Ovary (tissue), 9 donors: ENCODE data around the gene TMEM80. TPM values are rescaled to one million over a fixed set of nuclear protein-coding genes. Genes with fewer than 3 reads are reported as not detected.

ENCODE experiments used
- DNase-seq, 5 donors: peaks; one replicate each; pipeline ENCODE4 v3.0.0-alpha.2; 2019 to 2020
- H3K27ac ChIP-seq, 2 donors: fragments of 200-600 bp; one replicate each; pipeline versions ENCODE4 v1.5.1 to v1.8.0; 2019 to 2022
- H3K27me3 ChIP-seq: fragments of 200-600 bp; one replicate; pipeline ENCODE4 v1.8.0; 2022
- H3K36me3 ChIP-seq: fragments of 200-600 bp; sonication (generic); one replicate; pipeline ENCODE4 v1.5.1; 2019
- H3K4me1 ChIP-seq: one replicate; pipeline ENCODE4 v1.8.1; 2013; ENCODE audit warnings: mild to moderate bottlenecking, moderate library complexity; ENCODE audit not compliant: insufficient read depth
- H3K4me3 ChIP-seq: fragments of 200-600 bp; sonication (generic); one replicate; pipeline ENCODE4 v1.5.1; 2017
- H3K9me3 ChIP-seq, 2 donors: fragments of 200-600 bp in 1 of 2; sonication (generic) in 1 of 2; one replicate each; pipeline versions ENCODE4 v1.5.1 to v1.8.1; 2013 to 2019; ENCODE audit warnings: mild to moderate bottlenecking in 1 of 2, moderate library complexity in 1 of 2
- EP300 ChIP-seq: sonication (generic); formaldehyde crosslinking; IDR thresholded peaks from one replicate; pipeline ENCODE4 v1.6.1; 2017; ENCODE audit warnings: antibody characterized with exemption
- POLR2A ChIP-seq: fragments of 450-650 bp; IDR thresholded peaks from one replicate; pipeline ENCODE4 v1.6.1; 2017; ENCODE audit warnings: antibody characterized with exemption, mild to moderate bottlenecking, moderate library complexity
- WGBS, 3 donors: extraction: QIAGEN DNeasy Blood & Tissue Kit in 1 of 3; methylation state at CpG; one replicate each; pipeline versions ENCODE4 v1.1.5 to v1.1.7; 2013 to 2017; 5-methylcytosine and 5-hydroxymethylcytosine counted together
- intact Hi-C, 4 donors: fragments of 100-400 bp; cut with DNase I; formaldehyde crosslinking; loops; one replicate each; pipeline versions ENCODE4 v1.11.0 to v1.15.1; 2022 to 2023
- polyA plus RNA-seq, 2 donors: library from polyadenylated mRNA; stranded (reverse); fragments of 200-250 nt in 1 of 2; fragments of 350-450 nt in 1 of 2; fragmentation: Illumina TruSeq in 1 of 2; extraction: RNeasy Lipid Tissue Mini Kit (QIAGEN cat#74804) in 1 of 2; gene quantifications; one replicate each; pipeline ENCODE4 v1.2.3, GENCODE V29; 2013 to 2014
- total RNA-seq, 7 donors: library from RNA; depleted of rRNA in 2 of 7; stranded (reverse); fragments of >200 nt in 2 of 7; fragmentation: NEBNext Ultra II Directional in 3 of 7; extraction: Animal tissue kit (Norgen Biotek cat#: 25700) in 3 of 7; gene quantifications; one replicate each; pipeline versions ENCODE4 v1.1.0 to v1.2.4, GENCODE V29; 2016 to 2023
- TF ChIP-seq, protein P1 (sequence below), 3 donors: fragments of 450-650 bp in 2 of 3; fragments of 200-600 bp in 1 of 3; IDR thresholded peaks; one replicate each; pipeline versions ENCODE4 v1.5.1 to v1.8.0; 2016 to 2022; ENCODE audit warnings: antibody characterized with exemption in 3 of 3, mild to moderate bottlenecking in 1 of 3
- donor health status: DM: no; HTN: no; CAD: no; lungs with moderate emphysema.
- donor health status: DM: no; HTN: no; CAD: no.
- donor health status: Bipolar disorder and iron deficiency.
- donor health status: DM: yes; HTN: yes; CAD: no.
- donor health status: DM: no; HTN: no; CAD: no.
- donor health status: DM: yes; HTN: yes; CAD: no.

Gene TMEM80
- total and polyA plus RNA-seq, 9 donors = 15.4 to 38.0 (median 30.5) TPM

GRCh38 chr11:704228-704674, 8.6 kb downstream of the TMEM80 start:
- intact Hi-C loops = no loop called here

GRCh38 chr11:704781-705645, 9.4 kb downstream of the TMEM80 start:
- H3K9me3 ChIP-seq = no peaks in the 10 kb centered on the region
- peak overlapping the region; percentile 31 to 61 for H3K27ac ChIP-seq
- H3K27me3 ChIP-seq = no peaks in the 10 kb centered on the region
- peak in 4 of 5 donors; percentile 25 to 51 (median 40) for DNase-seq
- TF ChIP-seq POLR2A (no peak), EP300 (no peak)
- TF ChIP-seq, protein P1, sequence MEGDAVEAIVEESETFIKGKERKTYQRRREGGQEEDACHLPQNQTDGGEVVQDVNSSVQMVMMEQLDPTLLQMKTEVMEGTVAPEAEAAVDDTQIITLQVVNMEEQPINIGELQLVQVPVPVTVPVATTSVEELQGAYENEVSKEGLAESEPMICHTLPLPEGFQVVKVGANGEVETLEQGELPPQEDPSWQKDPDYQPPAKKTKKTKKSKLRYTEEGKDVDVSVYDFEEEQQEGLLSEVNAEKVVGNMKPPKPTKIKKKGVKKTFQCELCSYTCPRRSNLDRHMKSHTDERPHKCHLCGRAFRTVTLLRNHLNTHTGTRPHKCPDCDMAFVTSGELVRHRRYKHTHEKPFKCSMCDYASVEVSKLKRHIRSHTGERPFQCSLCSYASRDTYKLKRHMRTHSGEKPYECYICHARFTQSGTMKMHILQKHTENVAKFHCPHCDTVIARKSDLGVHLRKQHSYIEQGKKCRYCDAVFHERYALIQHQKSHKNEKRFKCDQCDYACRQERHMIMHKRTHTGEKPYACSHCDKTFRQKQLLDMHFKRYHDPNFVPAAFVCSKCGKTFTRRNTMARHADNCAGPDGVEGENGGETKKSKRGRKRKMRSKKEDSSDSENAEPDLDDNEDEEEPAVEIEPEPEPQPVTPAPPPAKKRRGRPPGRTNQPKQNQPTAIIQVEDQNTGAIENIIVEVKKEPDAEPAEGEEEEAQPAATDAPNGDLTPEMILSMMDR (IDR thresholded peaks at IDR 0.05) = no peak
- peaks cover 34% of the 10 kb centered on the region for H3K4me1 ChIP-seq
- intact Hi-C loops = loop anchor here in 1 of 4 donors (5.0 kb wide), 1 partner anchor 1202 kb away; no protein-coding TSS in a partner anchor
- WGBS, 3 donors = 72 to 83% (median 75%) methylated on average over 24 to 27 of the region's 27 CpGs
- no peaks in the 10 kb centered on the region for H3K36me3 ChIP-seq
- peak overlapping the region; percentile 70 for H3K4me3 ChIP-seq

More at GRCh38 chr11:704228-704674, 8.6 kb downstream of the TMEM80 start:
- TF ChIP-seq, protein P1 (IDR thresholded peaks at IDR 0.05) = no peak
- TF ChIP-seq POLR2A = no peak
- TF ChIP-seq EP300 = no peak
- Histone ChIP-seq H3K9me3 (no peaks in the 10 kb centered on the region), H3K4me1 (peaks cover 34% of the 10 kb centered on the region), H3K4me3 (no peak overlapping the region), H3K27ac (peak overlapping the region in 1 of 2 donors; percentile 3), H3K27me3 (no peaks in the 10 kb centered on the region), H3K36me3 (no peaks in the 10 kb centered on the region)
- WGBS, 3 donors = 55 to 77% (median 66%) methylated on average over 18 of the region's 18 CpGs
- DNase-seq = peak in 1 of 5 donors; percentile 40

DNA sequence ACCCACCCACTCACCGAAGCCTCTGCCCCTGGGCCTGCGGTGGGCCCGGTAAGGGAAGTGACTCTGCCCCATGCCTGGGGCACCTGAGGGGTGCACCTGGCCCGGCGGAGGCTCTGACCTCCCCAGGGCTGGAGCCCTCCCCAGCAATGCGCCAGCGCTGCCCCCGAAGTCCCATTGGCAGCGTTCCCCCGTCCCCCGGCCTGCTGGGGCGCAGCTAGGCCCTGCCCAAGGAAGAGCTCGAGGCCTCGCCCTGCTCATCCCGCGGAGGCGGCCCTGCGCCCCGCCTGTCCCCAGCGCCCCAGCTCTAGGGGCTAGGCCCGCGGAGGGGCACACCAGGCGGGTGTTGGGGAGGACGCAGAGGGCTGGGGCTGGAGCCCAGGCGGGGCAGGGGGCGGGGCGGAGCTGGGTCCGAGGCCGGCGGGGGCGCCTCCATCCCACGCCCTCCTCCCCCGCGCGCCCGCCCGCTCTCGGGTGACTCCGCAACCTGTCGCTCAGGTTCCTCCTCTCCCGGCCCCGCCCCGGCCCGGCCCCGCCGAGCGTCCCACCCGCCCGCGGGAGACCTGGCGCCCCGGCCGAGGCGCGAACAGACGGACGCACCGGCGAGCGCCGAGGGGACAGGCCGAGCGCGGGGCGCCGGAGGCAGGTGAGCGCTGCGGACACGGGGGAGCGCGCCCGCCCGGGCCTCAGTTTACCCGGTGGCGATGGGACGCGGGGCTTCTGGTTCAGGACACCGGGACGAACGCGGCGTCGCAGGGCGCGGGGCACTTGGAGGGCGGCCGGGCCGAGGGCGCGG, 10.2 kb downstream of the TMEM80 start, which contains the start of gene EPS8L2:
Gene EPS8L2 (plus strand): TSS at position 586 of the 793 bp plus-strand sequence. CDS start 3,177 bp downstream, outside the sequence.
- 9 to 11% (median 9%) methylated on average over 43 to 90 of the region's 90 CpGs for WGBS, 3 donors
- peaks cover 34% of the 10 kb centered on the region for H3K4me1 ChIP-seq
- H3K9me3 ChIP-seq = no peaks in the 10 kb centered on the region
- H3K36me3 ChIP-seq = no peaks in the 10 kb centered on the region
- H3K4me3 ChIP-seq = peak within 1 kb of the TSS; percentile 70
- DNase-seq = peak; percentile 58 to 67 (median 61)
- intact Hi-C loops = loop anchor here in 1 of 4 donors (5.0 kb wide), 1 partner anchor 1201 kb away; no protein-coding TSS in a partner anchor
- TF ChIP-seq, protein P1 (IDR thresholded peaks at IDR 0.05) = no peak
- TF ChIP-seq POLR2A (no peak), EP300 (no peak)
- H3K27ac ChIP-seq = peak within 1 kb of the TSS; percentile 31 to 61
- H3K27me3 ChIP-seq = no peaks in the 10 kb centered on the region

DNA sequence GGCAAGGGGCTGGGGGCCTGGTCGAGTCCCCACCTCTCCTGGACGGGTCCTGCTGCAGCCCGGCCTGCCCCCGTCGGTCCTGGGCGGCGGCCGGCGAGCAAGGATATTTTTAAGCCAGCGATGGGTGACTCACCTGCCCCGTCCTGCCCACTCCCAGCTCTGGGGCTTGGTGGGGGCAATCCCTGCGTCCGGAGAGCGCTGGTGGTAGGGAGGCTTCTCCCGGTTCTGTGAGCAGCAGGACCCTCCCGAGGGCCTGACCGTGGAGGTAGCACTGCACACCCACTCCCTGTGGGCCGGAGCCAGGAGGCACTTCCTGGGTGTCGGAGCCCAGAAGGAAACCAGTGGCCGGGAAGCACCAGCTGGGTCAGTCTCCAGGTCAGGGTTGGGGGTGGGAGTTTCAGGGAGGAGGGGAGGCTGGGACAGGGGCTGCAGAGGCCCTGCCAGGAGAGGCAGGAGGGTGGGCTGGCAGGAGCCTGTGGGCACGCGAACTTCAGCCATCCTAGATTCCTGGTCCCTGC, 10.9 kb downstream of the TMEM80 start:
- H3K4me3 ChIP-seq = peak overlapping the region; percentile 70
- 3 to 7% (median 5%) methylated on average over 16 to 22 of the region's 22 CpGs for WGBS, 3 donors
- H3K9me3 ChIP-seq = no peaks in the 10 kb centered on the region
- peak; percentile 38 to 67 (median 62) for DNase-seq
- H3K36me3 ChIP-seq = no peaks in the 10 kb centered on the region
- peaks cover 36% of the 10 kb centered on the region for H3K4me1 ChIP-seq
- intact Hi-C loops = loop anchor here in 1 of 4 donors (5.0 kb wide), 1 partner anchor 1201 kb away; no protein-coding TSS in a partner anchor
- no peak for TF ChIP-seq EP300
- no peak for TF ChIP-seq POLR2A
- TF ChIP-seq, protein P1 (IDR thresholded peaks at IDR 0.05) = no peak
- H3K27me3 ChIP-seq = no peaks in the 10 kb centered on the region
- H3K27ac ChIP-seq = peak overlapping the region; percentile 31 to 61
